ENCODE measurements around the gene SARNP. TPM values are rescaled to one million over a fixed set of nuclear protein-coding genes. Genes with fewer than 3 reads are reported as not detected.

Gene SARNP
- total and polyA plus RNA-seq, 9 of the 15 experiments (the other 6 are each of a cell fraction or from before 2014, with no cell fraction given) = 70.1 to 400 (median 198) TPM

DNA sequence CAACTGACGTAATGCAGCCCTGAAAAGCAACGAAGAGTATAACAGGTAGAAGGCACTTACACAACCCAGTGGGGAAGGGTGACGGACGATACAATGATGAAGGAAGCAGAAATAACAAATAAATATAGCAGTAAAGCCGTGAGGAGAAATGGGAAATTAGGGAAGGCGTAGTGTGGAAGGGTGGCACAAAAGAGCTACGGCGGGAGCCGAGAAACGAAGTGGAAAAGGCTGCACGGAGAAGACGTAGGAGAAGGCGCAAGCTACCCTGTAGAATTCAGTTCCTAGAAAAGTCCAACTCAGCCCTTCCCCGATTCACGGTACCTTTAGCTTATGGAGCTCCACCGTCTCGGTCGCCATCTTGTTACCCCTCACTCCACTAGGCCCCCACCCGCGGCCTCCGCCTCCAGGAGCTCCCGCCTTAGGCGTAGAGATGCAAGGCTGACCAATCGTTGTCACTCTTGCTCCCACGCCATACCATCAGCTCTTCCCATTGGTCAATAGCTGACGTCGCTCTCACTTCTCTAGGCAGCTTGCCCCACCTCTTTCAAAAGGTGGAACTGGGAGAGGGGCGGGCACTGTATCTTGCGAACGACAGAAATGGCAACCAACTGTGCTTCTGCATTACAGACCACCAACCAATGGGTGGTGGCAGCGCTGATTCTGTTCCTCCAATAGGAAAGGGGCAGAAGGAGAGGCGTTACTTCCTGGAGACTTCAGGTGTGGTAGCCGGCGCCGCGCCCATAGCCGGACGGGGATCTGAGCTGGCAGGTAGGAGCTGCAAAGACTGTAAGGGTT is at the start of gene SARNP, which contains the start of gene ORMDL2 (continued):
- TF ChIP-seq, protein P1, sequence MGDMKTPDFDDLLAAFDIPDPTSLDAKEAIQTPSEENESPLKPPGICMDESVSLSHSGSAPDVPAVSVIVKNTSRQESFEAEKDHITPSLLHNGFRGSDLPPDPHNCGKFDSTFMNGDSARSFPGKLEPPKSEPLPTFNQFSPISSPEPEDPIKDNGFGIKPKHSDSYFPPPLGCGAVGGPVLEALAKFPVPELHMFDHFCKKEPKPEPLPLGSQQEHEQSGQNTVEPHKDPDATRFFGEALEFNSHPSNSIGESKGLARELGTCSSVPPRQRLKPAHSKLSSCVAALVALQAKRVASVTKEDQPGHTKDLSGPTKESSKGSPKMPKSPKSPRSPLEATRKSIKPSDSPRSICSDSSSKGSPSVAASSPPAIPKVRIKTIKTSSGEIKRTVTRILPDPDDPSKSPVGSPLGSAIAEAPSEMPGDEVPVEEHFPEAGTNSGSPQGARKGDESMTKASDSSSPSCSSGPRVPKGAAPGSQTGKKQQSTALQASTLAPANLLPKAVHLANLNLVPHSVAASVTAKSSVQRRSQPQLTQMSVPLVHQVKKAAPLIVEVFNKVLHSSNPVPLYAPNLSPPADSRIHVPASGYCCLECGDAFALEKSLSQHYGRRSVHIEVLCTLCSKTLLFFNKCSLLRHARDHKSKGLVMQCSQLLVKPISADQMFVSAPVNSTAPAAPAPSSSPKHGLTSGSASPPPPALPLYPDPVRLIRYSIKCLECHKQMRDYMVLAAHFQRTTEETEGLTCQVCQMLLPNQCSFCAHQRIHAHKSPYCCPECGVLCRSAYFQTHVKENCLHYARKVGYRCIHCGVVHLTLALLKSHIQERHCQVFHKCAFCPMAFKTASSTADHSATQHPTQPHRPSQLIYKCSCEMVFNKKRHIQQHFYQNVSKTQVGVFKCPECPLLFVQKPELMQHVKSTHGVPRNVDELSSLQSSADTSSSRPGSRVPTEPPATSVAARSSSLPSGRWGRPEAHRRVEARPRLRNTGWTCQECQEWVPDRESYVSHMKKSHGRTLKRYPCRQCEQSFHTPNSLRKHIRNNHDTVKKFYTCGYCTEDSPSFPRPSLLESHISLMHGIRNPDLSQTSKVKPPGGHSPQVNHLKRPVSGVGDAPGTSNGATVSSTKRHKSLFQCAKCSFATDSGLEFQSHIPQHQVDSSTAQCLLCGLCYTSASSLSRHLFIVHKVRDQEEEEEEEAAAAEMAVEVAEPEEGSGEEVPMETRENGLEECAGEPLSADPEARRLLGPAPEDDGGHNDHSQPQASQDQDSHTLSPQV (IDR thresholded peaks at IDR 0.05) = no peak
- TF ChIP-seq CBX1 (IDR thresholded peaks at IDR 0.05; ENCODE audit: low read depth) (no peak), MTF1 (CRISPR knock-in tag; IDR thresholded peaks at IDR 0.05; ENCODE audit: borderline replicate concordance) (no peak), ZC3H4 (CRISPR knock-in tag; IDR thresholded peaks at IDR 0.05; ENCODE audit: borderline replicate concordance) (no peak), KDM4B (IDR thresholded peaks at IDR 0.05; ENCODE audit: borderline replicate concordance in 2 of 2, low read depth in 1 of 2) (no peak; a peak in 1 of 4 replicates), HDAC8 (tag; IDR thresholded peaks at IDR 0.05) (no peak), ZNF75A (CRISPR knock-in tag; IDR thresholded peaks at IDR 0.05) (no peak), DACH1 (IDR thresholded peaks at IDR 0.05; ENCODE audit: partially characterized antibody) (no peak), NR2C1 (IDR thresholded peaks at IDR 0.05) (no peak; the same call in 1 of the 2 replicates), NR2C1 (tag; IDR thresholded peaks at IDR 0.05) (no peak), ZFP36 (IDR thresholded peaks at IDR 0.05; ENCODE audit: low read depth, low read length, partially characterized antibody) (no peak)
- TF ChIP-seq, protein P2, sequence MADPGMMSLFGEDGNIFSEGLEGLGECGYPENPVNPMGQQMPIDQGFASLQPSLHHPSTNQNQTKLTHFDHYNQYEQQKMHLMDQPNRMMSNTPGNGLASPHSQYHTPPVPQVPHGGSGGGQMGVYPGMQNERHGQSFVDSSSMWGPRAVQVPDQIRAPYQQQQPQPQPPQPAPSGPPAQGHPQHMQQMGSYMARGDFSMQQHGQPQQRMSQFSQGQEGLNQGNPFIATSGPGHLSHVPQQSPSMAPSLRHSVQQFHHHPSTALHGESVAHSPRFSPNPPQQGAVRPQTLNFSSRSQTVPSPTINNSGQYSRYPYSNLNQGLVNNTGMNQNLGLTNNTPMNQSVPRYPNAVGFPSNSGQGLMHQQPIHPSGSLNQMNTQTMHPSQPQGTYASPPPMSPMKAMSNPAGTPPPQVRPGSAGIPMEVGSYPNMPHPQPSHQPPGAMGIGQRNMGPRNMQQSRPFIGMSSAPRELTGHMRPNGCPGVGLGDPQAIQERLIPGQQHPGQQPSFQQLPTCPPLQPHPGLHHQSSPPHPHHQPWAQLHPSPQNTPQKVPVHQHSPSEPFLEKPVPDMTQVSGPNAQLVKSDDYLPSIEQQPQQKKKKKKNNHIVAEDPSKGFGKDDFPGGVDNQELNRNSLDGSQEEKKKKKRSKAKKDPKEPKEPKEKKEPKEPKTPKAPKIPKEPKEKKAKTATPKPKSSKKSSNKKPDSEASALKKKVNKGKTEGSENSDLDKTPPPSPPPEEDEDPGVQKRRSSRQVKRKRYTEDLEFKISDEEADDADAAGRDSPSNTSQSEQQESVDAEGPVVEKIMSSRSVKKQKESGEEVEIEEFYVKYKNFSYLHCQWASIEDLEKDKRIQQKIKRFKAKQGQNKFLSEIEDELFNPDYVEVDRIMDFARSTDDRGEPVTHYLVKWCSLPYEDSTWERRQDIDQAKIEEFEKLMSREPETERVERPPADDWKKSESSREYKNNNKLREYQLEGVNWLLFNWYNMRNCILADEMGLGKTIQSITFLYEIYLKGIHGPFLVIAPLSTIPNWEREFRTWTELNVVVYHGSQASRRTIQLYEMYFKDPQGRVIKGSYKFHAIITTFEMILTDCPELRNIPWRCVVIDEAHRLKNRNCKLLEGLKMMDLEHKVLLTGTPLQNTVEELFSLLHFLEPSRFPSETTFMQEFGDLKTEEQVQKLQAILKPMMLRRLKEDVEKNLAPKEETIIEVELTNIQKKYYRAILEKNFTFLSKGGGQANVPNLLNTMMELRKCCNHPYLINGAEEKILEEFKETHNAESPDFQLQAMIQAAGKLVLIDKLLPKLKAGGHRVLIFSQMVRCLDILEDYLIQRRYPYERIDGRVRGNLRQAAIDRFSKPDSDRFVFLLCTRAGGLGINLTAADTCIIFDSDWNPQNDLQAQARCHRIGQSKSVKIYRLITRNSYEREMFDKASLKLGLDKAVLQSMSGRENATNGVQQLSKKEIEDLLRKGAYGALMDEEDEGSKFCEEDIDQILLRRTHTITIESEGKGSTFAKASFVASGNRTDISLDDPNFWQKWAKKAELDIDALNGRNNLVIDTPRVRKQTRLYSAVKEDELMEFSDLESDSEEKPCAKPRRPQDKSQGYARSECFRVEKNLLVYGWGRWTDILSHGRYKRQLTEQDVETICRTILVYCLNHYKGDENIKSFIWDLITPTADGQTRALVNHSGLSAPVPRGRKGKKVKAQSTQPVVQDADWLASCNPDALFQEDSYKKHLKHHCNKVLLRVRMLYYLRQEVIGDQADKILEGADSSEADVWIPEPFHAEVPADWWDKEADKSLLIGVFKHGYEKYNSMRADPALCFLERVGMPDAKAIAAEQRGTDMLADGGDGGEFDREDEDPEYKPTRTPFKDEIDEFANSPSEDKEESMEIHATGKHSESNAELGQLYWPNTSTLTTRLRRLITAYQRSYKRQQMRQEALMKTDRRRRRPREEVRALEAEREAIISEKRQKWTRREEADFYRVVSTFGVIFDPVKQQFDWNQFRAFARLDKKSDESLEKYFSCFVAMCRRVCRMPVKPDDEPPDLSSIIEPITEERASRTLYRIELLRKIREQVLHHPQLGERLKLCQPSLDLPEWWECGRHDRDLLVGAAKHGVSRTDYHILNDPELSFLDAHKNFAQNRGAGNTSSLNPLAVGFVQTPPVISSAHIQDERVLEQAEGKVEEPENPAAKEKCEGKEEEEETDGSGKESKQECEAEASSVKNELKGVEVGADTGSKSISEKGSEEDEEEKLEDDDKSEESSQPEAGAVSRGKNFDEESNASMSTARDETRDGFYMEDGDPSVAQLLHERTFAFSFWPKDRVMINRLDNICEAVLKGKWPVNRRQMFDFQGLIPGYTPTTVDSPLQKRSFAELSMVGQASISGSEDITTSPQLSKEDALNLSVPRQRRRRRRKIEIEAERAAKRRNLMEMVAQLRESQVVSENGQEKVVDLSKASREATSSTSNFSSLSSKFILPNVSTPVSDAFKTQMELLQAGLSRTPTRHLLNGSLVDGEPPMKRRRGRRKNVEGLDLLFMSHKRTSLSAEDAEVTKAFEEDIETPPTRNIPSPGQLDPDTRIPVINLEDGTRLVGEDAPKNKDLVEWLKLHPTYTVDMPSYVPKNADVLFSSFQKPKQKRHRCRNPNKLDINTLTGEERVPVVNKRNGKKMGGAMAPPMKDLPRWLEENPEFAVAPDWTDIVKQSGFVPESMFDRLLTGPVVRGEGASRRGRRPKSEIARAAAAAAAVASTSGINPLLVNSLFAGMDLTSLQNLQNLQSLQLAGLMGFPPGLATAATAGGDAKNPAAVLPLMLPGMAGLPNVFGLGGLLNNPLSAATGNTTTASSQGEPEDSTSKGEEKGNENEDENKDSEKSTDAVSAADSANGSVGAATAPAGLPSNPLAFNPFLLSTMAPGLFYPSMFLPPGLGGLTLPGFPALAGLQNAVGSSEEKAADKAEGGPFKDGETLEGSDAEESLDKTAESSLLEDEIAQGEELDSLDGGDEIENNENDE (IDR thresholded peaks at IDR 0.05; ENCODE audit: low read depth, low read length) = no peak

Measured in K562 (cell line).